ENCODE measurements around the gene IDH3A.

The IDH3A gene

DNA sequence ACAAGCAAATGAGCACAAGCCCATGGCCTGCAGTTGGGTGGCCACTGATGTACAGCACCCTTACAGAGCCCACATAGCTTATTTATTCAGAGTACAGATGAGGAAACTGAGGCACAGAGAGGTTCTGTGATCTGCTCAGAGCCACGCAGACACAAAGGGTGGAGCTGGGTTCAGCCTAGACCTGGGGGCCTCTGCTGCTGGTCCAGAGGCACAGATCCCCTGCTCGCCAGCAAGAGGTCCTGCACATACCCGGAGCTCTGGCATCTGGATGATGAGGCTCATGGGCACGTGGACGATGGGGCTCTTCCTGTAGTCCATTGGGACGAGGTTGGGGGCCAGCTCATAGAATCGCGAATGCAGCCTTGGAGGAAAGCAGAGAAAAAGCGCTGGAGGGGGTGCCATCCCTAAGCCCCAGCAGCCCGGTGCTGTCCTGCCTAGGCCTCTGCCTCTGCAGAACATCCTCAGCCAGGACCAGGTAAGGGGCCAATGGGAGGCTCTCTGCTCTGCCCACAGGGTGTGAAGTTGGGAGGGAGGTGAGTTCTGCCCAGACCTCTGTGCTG is 38.2 kb upstream of the IDH3A start:
- H3K27ac ChIP-seq: no peak overlapping the region
- TF ChIP-seq, protein P1, sequence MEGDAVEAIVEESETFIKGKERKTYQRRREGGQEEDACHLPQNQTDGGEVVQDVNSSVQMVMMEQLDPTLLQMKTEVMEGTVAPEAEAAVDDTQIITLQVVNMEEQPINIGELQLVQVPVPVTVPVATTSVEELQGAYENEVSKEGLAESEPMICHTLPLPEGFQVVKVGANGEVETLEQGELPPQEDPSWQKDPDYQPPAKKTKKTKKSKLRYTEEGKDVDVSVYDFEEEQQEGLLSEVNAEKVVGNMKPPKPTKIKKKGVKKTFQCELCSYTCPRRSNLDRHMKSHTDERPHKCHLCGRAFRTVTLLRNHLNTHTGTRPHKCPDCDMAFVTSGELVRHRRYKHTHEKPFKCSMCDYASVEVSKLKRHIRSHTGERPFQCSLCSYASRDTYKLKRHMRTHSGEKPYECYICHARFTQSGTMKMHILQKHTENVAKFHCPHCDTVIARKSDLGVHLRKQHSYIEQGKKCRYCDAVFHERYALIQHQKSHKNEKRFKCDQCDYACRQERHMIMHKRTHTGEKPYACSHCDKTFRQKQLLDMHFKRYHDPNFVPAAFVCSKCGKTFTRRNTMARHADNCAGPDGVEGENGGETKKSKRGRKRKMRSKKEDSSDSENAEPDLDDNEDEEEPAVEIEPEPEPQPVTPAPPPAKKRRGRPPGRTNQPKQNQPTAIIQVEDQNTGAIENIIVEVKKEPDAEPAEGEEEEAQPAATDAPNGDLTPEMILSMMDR (conservative IDR thresholded peaks at IDR 0.05): no peak

DNA sequence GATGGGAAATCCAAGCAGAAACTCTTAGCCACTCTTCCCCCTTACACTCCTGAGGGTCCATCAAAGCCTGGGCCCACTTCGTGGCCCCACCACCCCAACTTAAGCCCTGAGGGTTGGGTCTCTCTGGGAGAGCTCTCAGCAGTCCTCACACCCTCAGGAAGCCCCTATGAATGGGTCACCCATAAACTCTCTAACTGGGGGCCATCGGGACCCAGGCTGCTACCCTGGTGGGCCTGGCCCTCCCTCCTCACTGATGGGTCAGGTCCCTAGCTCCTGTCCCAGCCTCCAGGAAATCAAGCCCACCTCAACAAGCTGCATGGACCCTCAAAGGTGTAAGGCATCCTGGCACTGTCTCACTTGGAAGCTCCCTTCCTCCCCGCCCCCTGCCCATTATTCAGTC is 37.4 kb upstream of the IDH3A start:
- H3K27ac ChIP-seq: no peak overlapping the region
- TF ChIP-seq, protein P1 (conservative IDR thresholded peaks at IDR 0.05): no peak

DNA sequence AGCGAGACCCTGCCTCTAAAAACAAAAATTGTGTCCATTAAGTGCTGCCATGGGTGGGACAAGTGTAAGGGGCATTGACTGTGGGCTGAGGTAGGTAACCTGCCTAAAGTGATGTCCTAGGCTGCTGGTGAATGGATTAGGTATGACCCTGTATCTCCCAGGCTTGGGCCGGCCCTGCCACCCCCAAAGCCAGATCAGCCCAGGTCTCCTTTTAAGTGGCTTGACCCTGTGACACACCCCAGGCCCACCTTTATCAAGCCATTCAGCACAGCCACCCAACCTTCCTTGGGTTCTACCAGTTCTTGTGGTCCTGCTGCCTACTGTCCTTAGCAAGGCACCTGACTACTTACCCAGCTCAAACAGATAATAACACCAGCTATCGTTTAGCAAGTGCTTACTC is 36.6 kb upstream of the IDH3A start:
- TF ChIP-seq, protein P1 (conservative IDR thresholded peaks at IDR 0.05): no peak
- no peak overlapping the region for H3K27ac ChIP-seq

DNA sequence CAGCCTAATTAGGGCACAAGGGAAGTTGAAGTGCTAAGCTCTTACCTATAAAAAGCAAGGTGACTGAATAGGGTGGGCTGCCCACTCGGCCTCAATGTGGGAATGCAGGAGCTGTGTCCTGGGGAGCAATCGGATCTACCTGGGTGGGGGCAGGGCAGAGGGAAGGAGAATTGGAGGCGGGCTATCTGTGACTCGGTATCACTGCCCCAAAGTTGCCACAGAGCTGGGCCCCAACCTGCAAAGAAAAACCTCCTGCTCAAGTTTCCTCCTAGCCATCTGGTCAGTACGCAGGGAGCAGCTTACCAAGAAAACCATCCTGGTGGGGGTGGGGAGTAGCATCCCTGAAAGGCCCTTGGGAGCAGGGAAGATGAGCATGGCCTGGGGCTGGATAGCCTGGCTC is 28.6 kb upstream of the IDH3A start:
- TF ChIP-seq, protein P1 (conservative IDR thresholded peaks at IDR 0.05): no peak
- H3K27ac ChIP-seq: no peak overlapping the region

DNA sequence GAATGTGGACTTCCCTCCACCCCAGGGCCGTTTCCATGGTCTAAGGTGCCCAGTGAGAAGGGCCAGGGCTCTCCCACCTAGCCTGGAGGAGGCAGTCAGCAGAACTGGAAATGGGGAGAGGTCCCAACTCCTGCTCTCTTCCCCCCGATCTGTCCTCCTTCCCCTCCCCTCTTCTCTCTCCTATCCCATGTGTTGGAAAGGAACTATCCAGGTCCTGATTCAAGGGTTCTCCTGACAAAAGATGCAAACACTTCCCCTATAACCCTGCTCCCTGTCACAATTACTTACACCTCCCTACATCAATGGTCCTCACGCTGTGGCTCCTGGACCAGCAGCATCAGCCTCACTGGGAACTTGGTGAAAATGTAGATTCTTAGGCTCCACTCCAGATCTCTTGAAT is 23.9 kb upstream of the IDH3A start:
- TF ChIP-seq, protein P1 (conservative IDR thresholded peaks at IDR 0.05): no peak

DNA sequence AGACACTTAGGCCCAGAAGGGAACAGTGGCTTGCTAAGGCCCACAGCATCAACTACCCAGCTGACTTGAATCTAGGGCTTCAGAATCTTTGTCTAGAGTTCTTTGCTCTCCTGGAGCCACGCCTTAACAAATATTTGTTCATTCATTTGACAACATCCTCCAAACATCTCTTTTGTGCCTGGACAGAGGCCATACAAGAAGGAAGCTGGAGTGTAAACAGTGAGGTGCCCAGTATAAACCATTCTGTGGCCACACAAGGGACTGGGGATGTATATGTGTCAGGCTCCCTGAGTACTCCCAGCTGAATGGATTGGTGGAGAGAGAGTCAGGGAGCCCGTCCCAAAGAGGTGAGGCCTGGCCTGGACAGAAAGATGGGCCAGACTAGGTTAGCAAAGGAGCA is 21.3 kb upstream of the IDH3A start:
- peak overlapping the region; percentile 48 for H3K27ac ChIP-seq
- TF ChIP-seq, protein P1 (conservative IDR thresholded peaks at IDR 0.05): no peak

More for the DNA sequence above, 23.9 kb upstream of the IDH3A start:
- H3K27ac ChIP-seq: no peak overlapping the region

DNA sequence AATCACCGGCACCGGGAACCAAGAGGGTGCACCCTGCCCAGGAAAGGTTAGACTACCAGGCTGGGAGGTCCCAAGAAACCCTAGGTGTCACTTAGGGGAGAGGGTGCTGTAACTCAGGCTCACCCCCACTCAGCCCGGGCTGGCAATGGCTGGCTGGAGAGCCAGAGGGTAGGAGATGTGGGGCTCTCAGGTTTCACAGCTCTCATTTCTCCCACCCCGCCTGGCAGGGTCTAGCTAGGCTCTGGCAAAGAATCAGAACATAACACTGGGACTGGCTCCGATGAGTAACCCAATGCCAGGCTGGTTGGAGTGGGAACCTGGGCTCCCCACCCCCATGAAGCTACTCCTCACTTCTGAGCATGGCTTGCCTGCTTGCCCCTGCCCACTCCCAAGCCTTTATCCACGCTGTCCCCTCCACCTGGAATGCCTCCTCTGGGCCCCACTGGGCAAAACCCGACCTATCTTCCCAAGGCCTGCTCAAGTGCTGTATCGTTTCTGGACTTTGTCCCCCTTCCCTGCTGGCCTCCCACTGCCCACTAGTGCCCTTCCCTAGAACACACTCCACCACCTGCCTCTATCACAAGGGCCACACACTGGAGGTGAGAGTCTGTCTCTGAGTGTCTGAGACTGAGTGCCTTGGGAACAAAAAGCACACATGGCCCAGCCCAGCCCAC is 19.9 kb upstream of the IDH3A start:
- peak overlapping the region; percentile 48; the same call in 1 of the 2 replicates for H3K27ac ChIP-seq
- TF ChIP-seq, protein P1 (conservative IDR thresholded peaks at IDR 0.05): no peak
